GM21723 (cell line): ENCODE data around the gene TNIP2.
A peak's percentile ranks its signal among the peaks of the same experiment; 100 is the strongest.
"Not testable (repeated sequence)": the region's sequence is repeated elsewhere in the genome, so short reads cannot be mapped to it uniquely, and the experiment has no call there.

ENCODE experiments used
- ATAC-seq: cut with Tn5 transposase; IDR thresholded peaks from one replicate; pipeline ENCODE4 v1.9.1; 2021; ENCODE audit warnings: mild to moderate bottlenecking, moderate library complexity; ENCODE audit not compliant: unreplicated experiment

The TNIP2 gene

GRCh38 chr4:2794486-2795299 is 38.6 kb upstream of the TNIP2 start:
- no peak for ATAC-seq

GRCh38 chr4:2793586-2794485 is 37.7 kb upstream of the TNIP2 start:
- no peak for ATAC-seq

GRCh38 chr4:2792711-2793585 is 36.8 kb upstream of the TNIP2 start, which contains the start of gene SH3BP2:
Gene SH3BP2 (plus strand): TSS chr4:2793085. CDS start chr4:2820618, 27,533 bp downstream.
- ATAC-seq = no peak

GRCh38 chr4:2792396-2792710 is 36.2 kb upstream of the TNIP2 start:
- ATAC-seq = no peak

GRCh38 chr4:2791518-2792395 is 35.6 kb upstream of the TNIP2 start:
- no peak for ATAC-seq

GRCh38 chr4:2790583-2791517 is 34.7 kb upstream of the TNIP2 start:
- ATAC-seq = no peak

- no peak for ATAC-seq
Measured at GRCh38 chr4:2789793-2790582, 33.9 kb upstream of the TNIP2 start.

- no peak for ATAC-seq
Measured at GRCh38 chr4:2789351-2789750, 33.2 kb upstream of the TNIP2 start.

GRCh38 chr4:2788532-2789103 is 32.5 kb upstream of the TNIP2 start:
- no peak for ATAC-seq

- ATAC-seq = no peak
Measured at GRCh38 chr4:2788101-2788500, 32.0 kb upstream of the TNIP2 start.

GRCh38 chr4:2787230-2788100 is 31.3 kb upstream of the TNIP2 start:
- ATAC-seq = peak; percentile 67

- ATAC-seq = peak; percentile 4
Measured at GRCh38 chr4:2786794-2787229, 30.7 kb upstream of the TNIP2 start.

- no peak for ATAC-seq
Measured at GRCh38 chr4:2786152-2786671, 30.1 kb upstream of the TNIP2 start.

GRCh38 chr4:2785613-2786012 is 29.5 kb upstream of the TNIP2 start:
- ATAC-seq = no peak

GRCh38 chr4:2783790-2784189 is 27.7 kb upstream of the TNIP2 start:
- no peak for ATAC-seq

- no peak for ATAC-seq
Measured at GRCh38 chr4:2781911-2782310, 25.8 kb upstream of the TNIP2 start.

GRCh38 chr4:2780643-2781042 is 24.5 kb upstream of the TNIP2 start:
- ATAC-seq = not testable (repeated sequence)
